Stimulated activated CD8-positive, alpha-beta memory T cell treated with anti-CD3 and anti-CD28 coated beads, Interleukin-7, amount 100 ng/mL, for 4 hours (primary cell): ENCODE results near the gene PPP1R37.
A peak's percentile ranks its signal among the peaks of the same experiment; 100 is the strongest.

ENCODE experiments used
- DNase-seq, 2 donors: peaks; one replicate each; pipeline ENCODE4 v3.0.0-alpha.2; 2020; ENCODE audit warnings: low read depth in 2 of 2

PPP1R37 gene

DNA sequence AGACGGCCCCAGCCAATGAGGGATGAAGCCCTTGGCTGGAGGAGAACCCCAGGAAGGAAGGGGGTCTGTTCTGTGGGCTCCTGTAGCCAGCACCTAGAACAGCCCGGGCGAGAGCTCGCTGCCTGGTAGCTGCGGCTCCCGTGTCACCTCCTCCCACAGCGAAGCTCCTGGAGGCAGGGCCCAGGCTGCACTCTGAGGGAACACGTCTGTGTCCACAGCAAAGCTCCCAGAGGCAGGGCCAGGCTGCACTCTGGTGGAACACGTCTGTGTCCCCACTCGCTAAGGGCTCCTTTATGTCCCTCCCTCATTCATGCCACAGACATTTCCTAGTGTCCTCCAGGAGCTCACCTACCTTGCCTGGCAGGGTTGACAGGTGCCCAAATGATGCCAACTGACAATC, 76.6 kb downstream of the PPP1R37 start:
- no peak for DNase-seq

DNA sequence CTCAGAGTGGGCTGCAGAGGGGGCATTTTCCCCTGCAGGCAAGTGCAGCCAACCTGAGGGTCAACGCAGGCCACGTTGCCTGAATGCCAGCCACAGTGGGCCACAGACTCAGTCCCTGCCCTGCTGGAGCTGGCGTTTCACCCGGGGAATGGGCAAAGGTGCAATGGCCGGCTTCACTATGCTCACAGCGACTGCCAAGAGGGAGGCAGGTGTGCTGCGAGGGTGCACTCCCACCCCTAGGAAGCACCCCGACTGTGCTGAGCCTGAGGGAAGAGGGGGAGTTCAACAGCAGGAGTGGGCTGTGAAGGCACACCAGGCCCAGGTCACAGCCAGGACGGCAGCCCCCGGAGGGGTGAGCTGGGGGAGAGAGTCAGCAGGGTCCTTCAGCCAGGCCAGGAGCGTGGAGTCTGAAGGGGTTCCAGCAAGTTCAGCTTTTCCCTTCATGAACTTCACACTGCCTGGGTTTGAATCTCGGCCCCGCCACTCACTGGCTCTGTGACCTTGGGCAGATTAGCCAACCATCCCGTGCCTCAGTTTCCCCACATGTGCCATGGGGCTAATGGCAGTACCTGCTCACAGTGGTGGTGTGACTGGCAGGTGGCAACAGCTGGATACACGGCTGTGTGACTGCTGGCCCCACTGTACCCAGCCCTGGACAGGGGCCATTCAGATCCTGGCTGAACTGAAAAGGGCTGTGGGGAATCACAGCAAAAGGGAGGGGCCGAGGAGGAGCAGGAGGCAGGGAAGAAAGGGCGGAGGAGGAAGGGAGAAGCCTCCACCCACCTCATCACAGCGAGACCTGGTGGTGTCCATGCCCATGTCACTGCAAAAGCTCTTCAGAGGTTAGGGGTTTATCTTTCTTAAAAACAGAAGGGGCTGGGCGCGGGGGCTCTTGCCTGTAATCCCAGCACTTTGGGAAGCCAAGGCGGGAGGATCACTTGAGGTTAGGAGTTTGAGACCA, 77.4 kb downstream of the PPP1R37 start:
- DNase-seq: no peak

DNA sequence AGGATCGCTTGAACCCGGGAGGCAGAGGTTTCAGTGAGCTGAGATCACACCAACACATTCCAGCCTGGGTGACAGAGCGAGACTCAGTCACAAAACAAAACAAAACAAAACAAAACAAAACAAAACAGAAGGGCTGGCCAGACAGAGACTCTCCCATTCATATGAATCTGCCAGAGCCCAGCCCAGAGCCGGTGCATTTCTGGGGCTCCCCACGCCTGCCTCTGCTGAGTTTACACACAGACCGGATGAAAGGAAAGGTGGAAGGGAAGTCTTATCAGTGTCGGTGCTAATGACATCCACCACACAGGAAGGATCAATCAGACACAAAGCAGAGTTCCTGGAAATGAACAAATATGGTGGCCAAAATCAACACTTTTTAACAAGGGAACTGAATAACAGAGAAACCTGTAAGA, 78.2 kb downstream of the PPP1R37 start:
- DNase-seq: peak in 1 of 2 donors; percentile 15

DNA sequence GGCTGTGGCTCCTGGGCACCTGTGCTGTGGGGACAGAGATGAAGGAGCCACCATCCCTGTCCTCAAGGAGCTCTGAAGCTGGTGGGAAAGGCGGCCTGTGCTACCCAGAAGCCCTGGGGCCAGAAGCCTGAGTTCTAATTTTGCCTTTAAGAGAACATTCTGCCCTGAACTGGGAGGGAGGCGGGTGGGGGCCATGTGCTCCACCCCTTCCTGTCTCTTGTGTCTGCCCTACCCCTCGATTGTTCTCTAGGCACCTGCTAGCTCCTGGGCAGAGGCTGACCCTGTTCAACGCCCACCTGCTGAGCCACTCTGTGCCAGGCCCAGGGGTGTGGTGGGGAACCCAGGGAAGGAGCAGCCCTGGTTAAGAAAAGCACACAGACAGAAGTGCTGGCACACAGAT, 79.2 kb downstream of the PPP1R37 start:
- DNase-seq: no peak

DNA sequence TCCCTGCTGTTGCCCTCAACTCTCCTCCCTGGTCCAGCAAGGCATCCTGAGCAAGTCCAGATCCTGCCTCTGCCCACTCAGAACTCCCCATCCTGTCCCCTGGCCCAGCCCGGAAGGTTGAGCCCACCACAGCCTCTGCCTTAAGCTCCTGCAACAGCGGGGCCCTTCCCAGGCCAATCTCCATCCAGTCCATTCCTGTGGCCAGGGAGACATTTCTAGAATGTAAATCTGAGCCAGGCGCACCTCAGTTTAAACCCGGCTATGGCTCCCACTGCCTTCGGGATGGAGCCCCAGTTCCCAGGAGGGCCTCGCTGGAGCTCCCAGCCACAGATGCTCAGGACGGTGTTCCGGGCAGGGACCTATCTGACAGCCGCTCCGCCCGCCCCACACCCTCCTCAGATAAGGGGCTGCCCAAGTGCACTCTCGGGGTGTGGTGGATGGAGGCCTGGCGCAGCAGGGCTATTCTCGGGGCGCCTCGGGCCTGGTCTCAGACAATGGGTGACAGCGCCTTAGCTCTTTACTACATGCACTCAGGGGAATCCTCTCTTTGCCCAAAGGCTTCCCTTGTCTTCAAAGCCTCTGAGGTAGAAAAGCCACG, 79.7 kb downstream of the PPP1R37 start:
- DNase-seq: no peak

DNA sequence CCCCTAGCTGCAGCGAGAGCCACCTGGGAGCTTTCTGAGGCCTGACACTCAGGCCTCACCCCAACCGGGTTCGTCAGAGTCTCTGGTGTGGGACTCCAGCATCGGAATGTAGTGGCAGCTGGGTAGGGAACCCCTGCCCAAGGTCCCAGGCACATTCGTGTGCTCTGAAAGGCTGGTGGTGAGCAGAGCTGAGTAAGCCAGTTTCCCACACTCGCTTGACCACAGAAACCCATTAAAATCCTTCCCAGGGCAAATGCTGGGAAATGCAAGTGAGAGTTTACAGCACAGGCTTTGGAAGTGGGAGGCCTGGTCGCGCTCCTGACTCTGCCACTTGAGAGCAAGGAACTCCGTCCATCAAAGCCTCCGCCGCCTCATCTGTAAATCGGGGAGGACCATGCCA, 80.8 kb downstream of the PPP1R37 start:
- no peak for DNase-seq

DNA sequence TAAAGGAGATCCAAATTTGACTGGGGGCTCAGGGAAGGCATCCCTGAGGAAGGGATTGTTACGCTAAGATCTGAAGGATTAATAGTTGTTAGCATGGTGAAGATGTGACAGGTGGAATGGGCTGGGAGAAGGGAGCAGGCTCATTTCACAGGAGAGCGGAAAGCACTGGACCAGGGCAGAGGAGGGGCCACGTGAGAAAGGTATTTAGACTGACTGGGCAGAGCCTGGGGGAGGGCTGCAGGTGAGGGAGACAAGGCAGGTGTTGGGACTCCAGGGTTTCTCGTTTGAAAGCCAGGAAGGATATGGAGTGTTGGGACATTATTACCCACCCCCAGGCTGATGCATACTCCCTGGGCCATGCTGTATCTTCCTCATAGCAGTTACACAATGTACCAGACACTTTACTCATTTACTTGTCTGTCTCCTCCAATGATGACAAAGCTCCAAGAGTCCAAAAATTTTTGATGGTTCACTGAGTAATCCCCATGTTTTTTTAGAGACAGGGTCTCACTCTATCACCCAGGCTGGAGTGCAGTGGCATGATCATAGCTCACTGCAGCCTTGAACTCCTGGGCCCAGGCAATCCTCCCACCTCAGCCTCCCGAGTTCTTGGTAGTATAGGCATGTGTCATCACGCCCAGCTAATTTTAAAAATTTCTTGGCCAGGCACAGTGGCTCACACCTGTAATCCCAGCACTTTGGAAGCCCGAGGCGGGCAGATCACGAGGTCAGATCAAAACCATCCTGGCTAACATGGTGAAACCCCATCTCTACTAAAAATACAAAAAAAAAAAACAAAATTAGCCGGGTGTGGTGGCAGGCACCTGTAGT, 82.8 kb downstream of the PPP1R37 start:
- no peak for DNase-seq

DNA sequence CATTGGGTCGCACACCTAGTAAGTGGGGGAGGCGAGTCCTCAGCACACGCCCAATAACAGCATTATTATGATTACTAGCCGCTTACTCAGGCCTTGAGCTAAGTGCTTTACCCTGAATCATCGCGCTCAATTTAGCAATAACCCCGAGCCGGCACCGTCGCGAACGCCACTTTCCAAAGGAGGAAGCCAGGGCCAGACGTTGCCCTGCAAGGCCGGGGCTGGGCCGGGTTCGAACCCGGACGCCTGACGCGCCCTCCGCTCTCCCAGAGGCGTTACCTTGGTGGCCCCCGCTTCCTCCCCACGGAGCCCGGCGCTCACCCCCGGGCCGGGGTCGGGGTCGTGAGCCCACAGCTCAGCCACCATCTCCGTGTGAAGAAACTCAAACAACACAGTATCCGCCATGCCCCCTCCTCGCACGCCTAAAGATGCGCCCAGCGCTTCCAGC, 84.9 kb downstream of the PPP1R37 start, which contains the start of gene TRAPPC6A:
Gene TRAPPC6A (minus strand): TSS at position 421 of the 445 bp plus-strand sequence. CDS start 19 bp downstream, at position 402.
- no peak for DNase-seq

DNA sequence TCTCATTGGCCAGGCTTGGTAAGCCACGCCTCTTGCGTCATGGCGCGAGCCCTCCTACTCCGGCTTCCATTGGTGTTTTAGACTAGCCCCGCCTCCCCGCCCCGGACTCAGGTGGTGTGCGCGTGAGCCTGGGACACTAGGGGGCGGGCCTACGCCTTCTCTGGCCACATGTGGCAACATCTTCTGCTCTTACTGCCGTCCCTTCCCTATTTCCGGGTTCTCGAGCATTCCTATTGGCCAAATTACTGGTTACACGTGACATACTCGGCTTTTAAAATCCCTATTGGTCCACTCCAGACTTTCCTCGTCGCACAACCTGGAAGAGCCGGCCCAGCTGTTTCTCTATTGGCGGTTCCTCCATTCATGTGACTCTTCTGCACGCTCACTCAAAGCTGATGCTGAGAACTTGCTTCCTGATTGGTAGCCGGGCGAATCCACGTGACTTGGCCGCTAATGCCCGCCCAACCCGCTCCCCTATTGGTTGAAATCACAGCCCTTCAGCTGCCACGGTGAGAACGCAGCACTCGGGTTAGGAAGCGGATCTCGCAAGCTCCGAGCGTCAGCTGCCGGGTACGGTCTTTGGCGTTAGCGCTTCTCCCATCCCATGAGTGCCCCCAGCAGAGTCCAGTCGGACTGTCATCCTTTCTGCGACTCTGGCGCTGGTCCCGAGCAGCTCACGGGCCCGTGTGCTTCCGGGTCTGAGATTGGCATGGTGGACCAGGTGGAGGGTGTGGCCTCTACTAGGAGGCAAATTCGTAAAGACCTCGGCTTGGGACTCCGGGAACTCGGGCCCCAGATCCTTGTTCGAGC, 85.5 kb downstream of the PPP1R37 start, which contains the start of gene BLOC1S3:
Gene BLOC1S3 (plus strand): TSS at position 523 of the 810 bp plus-strand sequence. CDS start 513 bp downstream, outside the sequence.
- peak; percentile 100 for DNase-seq

DNA sequence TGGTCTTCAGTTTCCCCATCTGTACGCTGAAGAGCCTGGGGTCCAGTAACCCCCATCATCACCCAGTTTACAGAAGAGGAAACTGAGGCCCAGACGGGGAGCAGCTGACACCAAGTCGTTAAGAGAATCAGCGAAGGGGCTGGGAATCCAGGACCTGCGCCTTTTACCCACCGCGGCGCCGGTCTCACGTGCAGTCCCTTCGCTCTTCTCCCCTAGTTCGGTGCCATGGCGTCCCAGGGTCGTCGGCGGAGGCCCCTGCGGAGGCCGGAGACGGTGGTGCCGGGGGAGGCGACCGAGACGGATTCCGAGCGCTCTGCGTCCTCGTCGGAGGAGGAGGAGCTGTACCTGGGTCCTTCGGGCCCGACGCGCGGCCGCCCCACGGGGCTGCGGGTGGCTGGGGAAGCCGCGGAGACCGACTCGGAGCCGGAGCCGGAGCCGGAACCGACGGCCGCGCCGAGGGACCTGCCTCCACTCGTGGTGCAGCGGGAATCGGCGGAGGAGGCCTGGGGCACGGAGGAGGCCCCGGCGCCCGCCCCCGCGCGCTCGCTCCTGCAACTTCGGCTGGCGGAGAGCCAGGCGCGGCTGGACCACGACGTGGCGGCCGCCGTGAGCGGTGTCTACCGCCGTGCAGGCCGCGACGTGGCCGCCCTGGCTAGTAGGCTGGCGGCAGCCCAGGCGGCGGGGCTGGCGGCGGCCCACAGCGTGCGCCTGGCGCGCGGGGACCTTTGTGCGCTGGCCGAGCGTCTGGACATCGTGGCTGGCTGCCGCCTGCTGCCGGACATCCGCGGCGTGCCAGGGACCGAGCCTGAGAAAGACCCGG, 86.3 kb downstream of the PPP1R37 start:
- peak in 1 of 2 donors; percentile 23 for DNase-seq

DNA sequence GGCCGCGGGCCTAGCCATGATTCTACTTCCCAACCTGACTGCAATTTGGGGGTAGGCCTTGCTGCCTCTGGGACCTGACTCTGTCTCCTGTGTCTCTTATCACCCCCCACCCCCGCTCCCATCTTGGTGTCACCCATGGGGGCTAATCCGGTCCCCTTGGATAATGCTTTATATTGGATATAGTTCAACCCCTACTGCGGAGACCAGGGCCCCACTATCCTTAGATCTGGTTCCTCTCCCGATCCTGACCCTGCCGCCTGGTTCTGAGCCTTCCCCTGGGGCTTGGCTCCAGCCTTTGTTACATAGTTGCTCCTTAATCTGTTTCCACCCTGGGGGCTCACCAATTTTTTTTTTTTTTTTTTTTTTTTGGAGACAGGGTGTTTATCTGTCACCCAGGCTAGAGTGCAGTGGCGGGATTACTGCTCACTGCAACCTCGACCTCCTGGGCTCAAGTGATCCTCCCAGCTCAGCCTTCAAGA, 87.0 kb downstream of the PPP1R37 start:
- no peak for DNase-seq

DNA sequence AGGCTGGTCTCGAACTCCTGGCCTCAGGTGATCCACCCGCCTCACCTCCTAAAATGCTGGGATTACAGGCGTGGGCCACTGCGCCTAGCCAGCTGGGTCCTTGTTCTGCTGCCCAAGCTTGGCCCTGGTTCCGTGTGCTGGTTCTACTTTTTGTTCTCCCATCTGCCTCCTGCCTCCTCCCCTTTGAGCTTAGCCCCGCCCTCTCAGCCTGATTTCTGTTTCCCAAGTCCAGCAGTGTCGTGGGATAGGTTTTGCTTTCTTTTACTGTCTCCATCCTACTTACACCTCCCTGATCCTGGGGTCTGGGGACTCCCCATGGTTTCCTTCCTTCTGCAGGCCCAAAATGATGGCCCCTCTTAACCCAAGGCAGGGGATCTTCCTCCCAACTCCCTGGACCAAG, 88.0 kb downstream of the PPP1R37 start:
- no peak for DNase-seq

DNA sequence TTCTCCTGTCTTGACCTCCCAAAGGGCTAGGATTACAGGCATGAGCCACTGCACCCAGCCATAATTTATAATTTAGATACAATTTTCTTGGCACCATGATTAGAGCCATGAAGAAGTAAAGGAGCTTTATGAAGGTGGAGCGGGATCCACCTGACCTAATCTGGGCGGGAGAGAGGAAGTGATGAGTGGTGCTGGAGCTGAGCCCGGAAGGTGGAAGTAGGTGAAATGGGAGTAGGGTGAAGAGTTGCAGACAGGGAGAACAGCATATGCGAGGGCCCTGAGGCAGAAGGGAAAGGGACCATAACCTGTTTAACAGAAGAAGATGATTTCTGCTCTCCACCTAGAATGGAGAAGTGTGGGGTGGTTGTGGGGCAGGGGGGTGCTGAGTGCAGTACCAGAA, 89.8 kb downstream of the PPP1R37 start:
- DNase-seq: no peak

DNA sequence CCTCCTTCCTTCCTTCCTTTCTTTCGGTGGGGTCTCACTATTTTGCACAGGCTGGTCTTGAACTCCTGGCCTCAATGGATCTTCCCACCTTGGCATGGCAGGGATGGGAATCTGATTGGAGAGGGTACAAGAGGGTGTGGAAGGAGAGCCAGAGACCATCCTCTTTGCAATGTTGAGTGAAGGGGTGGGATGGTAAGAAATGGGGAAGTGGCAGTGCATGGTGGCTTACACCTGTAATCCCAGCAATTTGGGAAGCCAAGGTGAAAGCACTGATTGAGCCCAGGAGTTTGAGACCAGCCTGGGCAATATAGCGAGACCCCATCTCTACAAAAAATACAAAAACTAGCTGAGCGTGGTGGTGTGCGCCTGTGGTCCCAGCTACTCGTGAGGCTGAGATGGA, 91.1 kb downstream of the PPP1R37 start:
- DNase-seq: no peak

DNA sequence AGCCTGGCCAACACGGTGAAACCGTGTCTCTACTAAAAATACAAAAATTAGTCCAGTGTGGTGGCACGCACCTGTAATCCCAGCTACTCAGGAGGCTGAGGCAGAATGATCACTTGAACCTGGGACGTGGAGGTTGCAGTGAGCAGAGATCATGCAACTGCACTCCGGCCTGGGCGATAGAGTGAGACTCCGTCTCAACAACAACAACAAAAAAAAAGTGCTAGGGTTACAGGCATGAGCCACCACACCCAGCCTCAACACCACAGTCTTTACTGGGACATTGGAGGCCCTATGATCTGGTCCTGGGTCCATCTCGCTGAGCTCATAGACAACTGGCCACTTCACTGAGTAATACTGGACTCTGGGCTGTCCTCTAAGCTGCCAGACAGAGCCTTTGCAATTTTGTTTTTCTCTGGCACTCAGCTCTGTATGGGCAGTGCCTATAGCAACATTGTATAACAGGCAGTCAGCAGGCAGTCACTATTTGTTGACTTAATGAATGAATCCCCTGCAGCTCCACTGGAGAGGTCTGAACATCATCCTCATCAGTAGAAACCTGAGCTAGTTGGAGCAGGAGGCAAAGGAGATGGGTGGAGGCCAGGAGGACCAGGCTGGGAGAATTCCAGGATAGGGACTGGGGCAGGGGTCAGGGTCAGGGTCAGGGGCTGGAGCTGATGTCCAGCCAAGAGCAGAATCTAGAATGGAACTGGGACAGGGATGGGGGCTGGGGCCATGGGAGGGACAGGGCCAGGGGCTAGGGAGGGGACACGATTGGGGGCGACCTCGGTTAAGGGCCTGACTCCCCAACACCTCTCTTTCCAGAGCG, 93.7 kb downstream of the PPP1R37 start:
- no peak for DNase-seq

DNA sequence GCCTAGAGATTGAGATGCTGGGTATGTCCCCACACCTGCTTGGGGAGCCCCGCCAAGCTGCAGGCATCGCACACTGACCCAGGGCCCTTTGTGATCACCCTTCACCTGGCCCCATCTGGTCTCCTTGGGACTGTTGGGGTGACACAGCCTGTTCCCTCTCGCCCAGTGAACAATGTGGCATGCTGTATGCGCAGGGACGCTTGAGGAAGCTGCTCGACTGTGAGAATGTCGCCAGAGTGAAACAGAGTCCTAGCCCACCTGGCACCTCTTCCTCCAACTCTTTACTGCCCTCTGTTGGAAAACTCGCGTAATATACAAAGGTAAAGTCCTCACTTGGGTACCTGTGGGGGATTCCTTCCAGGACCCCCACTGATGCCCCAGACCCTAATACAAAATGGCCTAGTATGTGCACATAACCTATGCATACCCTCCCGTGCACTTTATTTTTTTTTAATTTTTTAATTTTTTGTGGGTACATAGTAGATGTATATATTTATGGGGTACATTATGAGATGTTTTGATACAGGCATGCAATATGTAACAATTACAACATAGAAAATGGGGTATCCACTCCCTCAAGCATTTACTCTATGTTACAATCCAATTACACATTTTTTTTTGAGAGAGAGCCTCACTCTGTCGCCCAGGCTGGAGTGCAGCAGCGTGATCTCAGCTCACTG, 94.6 kb downstream of the PPP1R37 start:
- no peak for DNase-seq

DNA sequence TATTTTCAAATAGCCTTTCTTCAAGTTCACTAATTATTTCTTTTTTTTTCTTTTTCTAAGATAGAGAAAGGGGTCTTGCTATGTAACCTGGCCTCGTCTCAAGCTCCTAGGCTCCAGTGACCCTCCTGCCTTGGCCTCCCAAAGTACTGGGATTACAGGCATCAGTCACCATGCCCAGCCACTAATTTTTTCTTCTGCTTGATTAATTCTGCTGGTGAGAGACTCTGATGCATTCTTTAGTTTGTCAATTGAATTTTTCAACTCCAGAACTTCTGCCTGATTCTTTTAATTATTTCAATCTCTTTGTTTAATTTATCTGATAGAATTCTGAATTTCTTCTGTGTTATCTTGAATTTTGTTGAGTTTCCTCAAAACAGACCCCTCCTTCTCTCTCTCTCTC, 97.0 kb downstream of the PPP1R37 start:
- no peak for DNase-seq

DNA sequence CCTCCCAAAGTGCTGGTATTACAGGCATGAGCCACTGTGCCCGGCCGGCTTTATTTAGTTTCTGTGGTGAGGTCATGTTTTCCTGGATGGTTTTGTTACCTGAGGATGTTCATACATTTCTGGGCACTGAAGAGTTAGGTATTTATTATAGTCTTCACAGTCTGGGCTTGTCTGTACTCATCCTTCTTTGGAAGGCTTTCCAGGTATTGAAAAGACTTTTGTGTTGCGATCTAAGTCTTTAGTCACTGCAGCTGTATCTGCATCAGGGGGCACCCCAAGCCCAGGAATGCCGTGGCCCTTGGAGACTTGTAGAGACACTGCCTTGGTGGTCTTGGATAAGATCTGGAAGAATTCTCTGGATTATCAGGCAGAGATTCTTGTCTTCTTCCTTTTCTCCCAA, 98.4 kb downstream of the PPP1R37 start:
- DNase-seq: no peak

DNA sequence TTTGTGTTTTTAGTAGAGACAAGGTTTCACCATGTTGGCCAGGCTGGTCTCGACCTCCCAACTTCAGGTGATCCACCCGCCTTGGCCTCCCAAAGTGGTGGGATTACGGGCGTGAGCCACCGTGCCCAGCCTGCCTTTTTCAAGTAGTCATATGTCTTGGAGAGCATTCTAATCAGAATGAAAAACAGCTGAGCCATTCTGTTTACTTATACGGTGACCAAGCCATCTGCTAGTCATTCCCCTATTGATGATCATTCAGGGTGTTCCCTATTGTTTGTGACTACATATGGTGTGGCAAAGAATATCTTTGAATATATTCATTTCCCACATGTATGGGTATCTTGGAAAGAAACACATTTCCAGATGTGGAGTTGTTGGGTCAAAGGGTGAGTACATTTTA, 102.8 kb downstream of the PPP1R37 start:
- DNase-seq: no peak
